Retinal pigment epithelial cell (primary cell): Measurements from ENCODE around the gene LMO7.

ENCODE experiments used
- DNase-seq: peaks from one replicate; pipeline ENCODE4 v3.0.0-alpha.2; 2010; ENCODE audit warnings: low read depth
- H3K4me3 ChIP-seq: 2 replicates; pipeline ENCODE4 v1.5.1; 2011; ENCODE audit warnings: mild to moderate bottlenecking, low read length, control low read depth, moderate library complexity
- CTCF ChIP-seq: conservative IDR thresholded peaks from 2 replicates; pipeline ENCODE4 v1.5.1; 2011; ENCODE audit warnings: low read depth, low read length, control low read depth, inconsistent platforms

Gene LMO7

DNA sequence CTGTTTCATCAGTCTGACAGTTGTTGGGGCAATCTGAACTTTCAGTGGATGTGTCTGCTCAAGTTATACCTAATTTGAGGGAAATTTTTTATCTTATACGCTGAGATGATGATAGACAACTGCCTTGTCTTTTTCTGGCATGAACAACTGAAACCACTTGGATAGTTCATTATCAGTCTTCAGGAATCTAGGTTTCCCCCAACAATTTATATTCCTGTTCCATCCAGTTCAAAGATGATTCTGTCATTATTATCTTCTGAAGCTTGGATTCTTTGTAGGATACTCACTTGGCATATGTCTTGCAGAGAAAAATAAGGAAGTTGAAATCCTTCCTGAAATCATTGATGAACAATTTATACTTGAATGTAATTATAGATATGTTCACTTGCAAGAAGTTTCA lies 193.7 kb downstream of the LMO7 start:
- TF ChIP-seq CTCF, result no peak
- no peak for DNase-seq

GRCh38 chr13:75830842-75831241 lies 194.7 kb downstream of the LMO7 start:
- TF ChIP-seq CTCF, result no peak
- DNase-seq, result no peak
- H3K4me3 ChIP-seq, result no peak overlapping the region

More for the DNA sequence above, 193.7 kb downstream of the LMO7 start:
- no peak overlapping the region for H3K4me3 ChIP-seq

DNA sequence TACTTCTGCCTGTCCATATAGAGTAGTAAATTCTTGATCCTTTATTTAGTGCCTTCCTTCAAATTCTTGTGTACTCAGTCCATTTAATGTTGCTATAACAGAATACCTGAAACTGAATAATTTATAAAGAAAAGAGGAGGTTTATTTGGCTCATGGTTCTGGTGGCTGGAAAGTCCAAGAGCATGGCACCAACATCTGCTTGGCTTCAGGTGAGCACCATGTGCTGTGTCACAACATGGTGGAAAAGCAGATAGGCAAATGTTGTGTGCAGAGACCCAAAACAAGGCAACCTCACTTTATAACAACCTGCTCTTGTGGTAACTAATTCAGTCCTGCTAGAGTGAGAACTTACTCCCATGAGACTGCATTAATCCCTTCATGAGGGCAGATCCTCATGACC lies 195.3 kb downstream of the LMO7 start:
- no peak overlapping the region for H3K4me3 ChIP-seq
- no peak for TF ChIP-seq CTCF
- DNase-seq, result no peak

DNA sequence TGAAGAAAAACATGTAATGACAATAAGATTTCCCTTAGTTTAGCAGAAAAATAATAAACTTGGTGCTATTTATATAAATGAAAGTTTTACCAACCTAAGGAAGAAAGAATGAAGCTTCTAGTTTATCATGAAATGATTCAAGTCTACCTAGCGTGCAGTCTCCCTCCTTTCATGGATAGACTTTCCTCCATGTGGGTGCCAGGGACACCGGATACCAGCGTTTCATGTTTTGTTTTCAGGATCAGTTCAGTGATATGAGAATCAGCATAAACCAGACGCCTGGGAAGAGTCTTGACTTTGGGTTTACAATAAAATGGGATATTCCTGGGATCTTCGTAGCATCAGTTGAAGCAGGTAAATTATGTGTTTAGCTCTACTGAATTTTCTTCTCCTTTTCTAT lies 196.7 kb downstream of the LMO7 start:
- TF ChIP-seq CTCF, result no peak
- no peak overlapping the region for H3K4me3 ChIP-seq
- no peak for DNase-seq

DNA sequence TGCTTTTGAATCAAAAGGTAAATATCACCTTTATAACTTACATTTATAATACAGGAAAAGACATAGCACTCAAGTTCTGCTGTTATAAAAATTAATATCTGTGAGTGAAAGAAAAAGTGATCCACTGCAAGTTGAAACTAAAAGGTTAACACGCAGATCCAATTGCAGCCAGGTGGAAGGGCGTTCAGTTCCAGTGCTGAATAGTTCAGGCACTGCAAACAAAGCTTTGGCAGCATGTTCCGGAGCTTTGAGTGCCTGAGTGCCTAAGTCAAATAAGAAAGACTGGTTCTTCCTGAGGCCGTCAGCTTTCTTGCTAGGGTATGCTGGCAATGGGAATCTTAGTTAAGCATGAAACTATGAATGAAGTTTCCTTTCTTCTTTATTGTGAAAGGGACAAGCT lies 200.3 kb downstream of the LMO7 start:
- H3K4me3 ChIP-seq, result no peak overlapping the region
- no peak for TF ChIP-seq CTCF
- no peak for DNase-seq

GRCh38 chr13:75838366-75839005 lies 202.4 kb downstream of the LMO7 start:
- no peak for TF ChIP-seq CTCF
- DNase-seq, result no peak
- no peak overlapping the region for H3K4me3 ChIP-seq

DNA sequence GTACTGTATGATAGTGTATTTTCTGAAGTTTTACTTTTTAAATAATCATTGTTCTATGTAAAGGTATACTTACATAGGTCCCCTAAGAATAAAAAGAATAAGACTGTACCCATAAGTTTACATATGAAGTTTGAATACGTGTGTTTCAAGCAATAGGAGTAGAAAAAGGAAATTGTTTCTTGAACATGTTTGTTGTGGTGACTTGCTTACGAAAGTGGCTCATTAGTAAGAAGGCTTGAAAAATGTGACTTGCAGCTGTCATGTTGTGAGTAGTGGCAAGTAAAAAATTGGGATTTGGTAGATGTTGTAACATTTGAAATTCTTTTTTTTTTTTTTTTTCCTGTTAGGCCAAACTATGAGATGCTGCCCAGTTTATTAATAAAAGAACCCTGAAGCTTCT lies 203.3 kb downstream of the LMO7 start:
- no peak for TF ChIP-seq CTCF
- no peak overlapping the region for H3K4me3 ChIP-seq
- DNase-seq, result no peak
